Tibial nerve (tissue), 3 donors: ENCODE measurements around the gene ESPL1.

Experiments
- POLR2A ChIP-seq, 2 donors: fragments of 450-650 bp; IDR thresholded peaks; one replicate each; pipeline ENCODE4 v1.6.1; 2017; ENCODE audit warnings: antibody characterized with exemption in 2 of 2, mild to moderate bottlenecking in 2 of 2, moderate library complexity in 2 of 2
- TF ChIP-seq, protein P1 (sequence below), 5 experiments: fragments of 200-600 bp in 3 of 5; fragments of 450-650 bp in 2 of 5; sonication (generic) in 3 of 5; IDR thresholded peaks; one replicate each; pipeline ENCODE4 v1.5.1; 2016 to 2019; ENCODE audit warnings: antibody characterized with exemption in 5 of 5, mild to moderate bottlenecking in 3 of 5, moderate library complexity in 2 of 5

DNA sequence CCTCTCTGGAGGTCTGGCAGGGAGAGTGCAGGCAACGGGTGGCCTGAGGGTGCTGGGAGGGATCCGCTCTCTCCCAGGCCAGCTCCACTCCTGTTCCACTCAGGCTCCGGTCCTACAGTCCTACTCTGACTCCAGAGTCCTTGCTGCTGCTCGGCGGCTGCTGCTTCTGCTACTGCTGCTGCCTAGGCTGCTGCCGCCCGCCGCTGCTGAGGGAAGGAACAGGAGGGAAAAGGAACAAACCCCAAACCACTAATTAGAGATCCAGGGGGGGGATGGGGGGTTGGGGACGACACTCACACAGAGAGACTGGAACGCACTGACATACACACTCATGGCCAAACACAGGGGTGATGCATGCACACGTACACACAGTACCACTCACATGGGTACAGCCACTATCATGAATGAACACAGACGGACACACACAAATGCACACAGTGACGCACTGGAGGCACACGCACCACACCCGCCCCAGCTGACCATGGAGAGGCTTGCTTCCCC is 68.1 kb downstream of the ESPL1 start, which contains the start of gene SP7:
- no peak for TF ChIP-seq POLR2A (IDR thresholded peaks at IDR 0.05)
- TF ChIP-seq, protein P1, sequence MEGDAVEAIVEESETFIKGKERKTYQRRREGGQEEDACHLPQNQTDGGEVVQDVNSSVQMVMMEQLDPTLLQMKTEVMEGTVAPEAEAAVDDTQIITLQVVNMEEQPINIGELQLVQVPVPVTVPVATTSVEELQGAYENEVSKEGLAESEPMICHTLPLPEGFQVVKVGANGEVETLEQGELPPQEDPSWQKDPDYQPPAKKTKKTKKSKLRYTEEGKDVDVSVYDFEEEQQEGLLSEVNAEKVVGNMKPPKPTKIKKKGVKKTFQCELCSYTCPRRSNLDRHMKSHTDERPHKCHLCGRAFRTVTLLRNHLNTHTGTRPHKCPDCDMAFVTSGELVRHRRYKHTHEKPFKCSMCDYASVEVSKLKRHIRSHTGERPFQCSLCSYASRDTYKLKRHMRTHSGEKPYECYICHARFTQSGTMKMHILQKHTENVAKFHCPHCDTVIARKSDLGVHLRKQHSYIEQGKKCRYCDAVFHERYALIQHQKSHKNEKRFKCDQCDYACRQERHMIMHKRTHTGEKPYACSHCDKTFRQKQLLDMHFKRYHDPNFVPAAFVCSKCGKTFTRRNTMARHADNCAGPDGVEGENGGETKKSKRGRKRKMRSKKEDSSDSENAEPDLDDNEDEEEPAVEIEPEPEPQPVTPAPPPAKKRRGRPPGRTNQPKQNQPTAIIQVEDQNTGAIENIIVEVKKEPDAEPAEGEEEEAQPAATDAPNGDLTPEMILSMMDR (IDR thresholded peaks at IDR 0.05): no peak
